Right atrium auricular region (tissue), 2 donors: ENCODE measurements around the gene NCKAP5. TPM values are rescaled to one million over a fixed set of nuclear protein-coding genes. Genes with fewer than 3 reads are reported as not detected.

Experiments used
- DNase-seq: peaks from one replicate; pipeline ENCODE4 v3.0.0-alpha.2; 2019; ENCODE audit warnings: low spot score
- H3K27ac ChIP-seq, 2 donors: fragments of 200-600 bp; sonication (generic); 1 replicate in 1 of 2; 2 replicates in 1 of 2; pipeline ENCODE4 v1.5.1; 2016 to 2019
- H3K27me3 ChIP-seq, 2 donors: fragments of 200-600 bp; sonication (generic); one replicate each; pipeline versions ENCODE4 v1.5.1 to v1.6.0; 2017 to 2019
- H3K36me3 ChIP-seq: fragments of 200-600 bp; sonication (generic); one replicate; pipeline ENCODE4 v1.5.1; 2016
- H3K4me1 ChIP-seq, 2 donors: fragments of 200-600 bp; sonication (generic); one replicate each; pipeline versions ENCODE4 v1.5.1 to v1.6.0; 2017 to 2019
- H3K4me3 ChIP-seq, 2 donors: fragments of 200-600 bp; sonication (generic); 1 replicate in 1 of 2; 2 replicates in 1 of 2; pipeline ENCODE4 v1.5.1; 2017 to 2019; ENCODE audit warnings: mild to moderate bottlenecking in 1 of 2, moderate library complexity in 1 of 2
- H3K9me3 ChIP-seq, 2 donors: fragments of 200-600 bp; sonication (generic); one replicate each; pipeline ENCODE4 v1.5.1; 2019
- total RNA-seq, 2 donors: library from RNA; depleted of rRNA; stranded (reverse); fragments of >200 nt; gene quantifications; one replicate each; pipeline ENCODE4 v1.1.0, GENCODE V29; 2016
- TF ChIP-seq, protein P1 (sequence below), 2 donors: fragments of 200-600 bp; sonication (generic); IDR thresholded peaks; one replicate each; pipeline ENCODE4 v1.5.1; 2019; ENCODE audit warnings: antibody characterized with exemption in 2 of 2

The NCKAP5 gene
- total RNA-seq, 2 donors from 2014 or later: 3.6 to 5.4 TPM

DNA sequence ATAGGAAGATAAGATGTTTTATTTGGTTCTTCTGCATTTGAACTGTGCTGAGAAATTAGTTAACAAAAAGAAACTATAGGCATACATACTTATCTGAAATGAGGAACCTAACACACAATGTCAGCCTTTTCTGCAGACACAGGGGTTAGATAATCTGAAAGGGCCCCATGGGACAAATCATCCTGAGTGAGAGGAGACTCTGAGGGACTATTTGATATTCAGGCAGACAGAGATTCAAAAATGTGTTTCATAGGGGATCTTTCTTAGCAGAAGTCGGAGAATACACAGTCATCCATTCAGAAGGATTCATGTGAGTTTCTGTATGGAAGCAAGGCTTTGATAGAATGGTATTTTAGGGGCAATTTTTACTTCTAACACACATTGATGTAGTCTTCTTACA, 79.1 kb downstream of the NCKAP5 start:
- DNase-seq: no peak
- Histone ChIP-seq H3K9me3 (no peaks in the 10 kb centered on the region), H3K36me3 (no peaks in the 10 kb centered on the region), H3K4me3 (no peak overlapping the region), H3K27me3 (no peaks in the 10 kb centered on the region), H3K27ac (no peak overlapping the region), H3K4me1 (peaks cover 0 to 17% of the 10 kb centered on the region in 2 donors)
- TF ChIP-seq, protein P1, sequence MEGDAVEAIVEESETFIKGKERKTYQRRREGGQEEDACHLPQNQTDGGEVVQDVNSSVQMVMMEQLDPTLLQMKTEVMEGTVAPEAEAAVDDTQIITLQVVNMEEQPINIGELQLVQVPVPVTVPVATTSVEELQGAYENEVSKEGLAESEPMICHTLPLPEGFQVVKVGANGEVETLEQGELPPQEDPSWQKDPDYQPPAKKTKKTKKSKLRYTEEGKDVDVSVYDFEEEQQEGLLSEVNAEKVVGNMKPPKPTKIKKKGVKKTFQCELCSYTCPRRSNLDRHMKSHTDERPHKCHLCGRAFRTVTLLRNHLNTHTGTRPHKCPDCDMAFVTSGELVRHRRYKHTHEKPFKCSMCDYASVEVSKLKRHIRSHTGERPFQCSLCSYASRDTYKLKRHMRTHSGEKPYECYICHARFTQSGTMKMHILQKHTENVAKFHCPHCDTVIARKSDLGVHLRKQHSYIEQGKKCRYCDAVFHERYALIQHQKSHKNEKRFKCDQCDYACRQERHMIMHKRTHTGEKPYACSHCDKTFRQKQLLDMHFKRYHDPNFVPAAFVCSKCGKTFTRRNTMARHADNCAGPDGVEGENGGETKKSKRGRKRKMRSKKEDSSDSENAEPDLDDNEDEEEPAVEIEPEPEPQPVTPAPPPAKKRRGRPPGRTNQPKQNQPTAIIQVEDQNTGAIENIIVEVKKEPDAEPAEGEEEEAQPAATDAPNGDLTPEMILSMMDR (IDR thresholded peaks at IDR 0.05): no peak

DNA sequence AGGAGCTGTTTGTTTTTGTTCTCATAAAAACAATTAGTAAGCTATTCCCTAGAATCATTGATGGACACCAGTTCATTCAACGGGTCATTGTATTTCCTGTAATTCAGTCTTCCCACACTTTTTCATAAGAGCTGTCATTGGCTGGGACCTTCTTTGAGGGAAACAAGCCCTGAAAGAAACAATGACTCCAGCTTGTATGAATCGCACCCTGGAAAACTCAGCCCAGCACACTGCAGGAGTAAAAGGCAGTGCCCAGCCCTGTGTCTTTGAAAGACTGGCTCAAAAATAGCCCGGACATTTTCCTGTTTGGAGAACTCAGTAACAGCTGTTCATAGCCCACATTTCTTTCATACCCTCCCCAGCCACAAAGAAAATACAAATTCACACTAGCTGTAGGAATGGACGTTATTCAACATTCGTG, 81.5 kb downstream of the NCKAP5 start:
- Histone ChIP-seq H3K4me1 (peaks cover 0 to 17% of the 10 kb centered on the region in 2 donors), H3K27ac (no peak overlapping the region), H3K27me3 (no peaks in the 10 kb centered on the region), H3K9me3 (no peaks in the 10 kb centered on the region), H3K4me3 (no peak overlapping the region), H3K36me3 (no peaks in the 10 kb centered on the region)
- TF ChIP-seq, protein P1 (IDR thresholded peaks at IDR 0.05): no peak
- DNase-seq: no peak

DNA sequence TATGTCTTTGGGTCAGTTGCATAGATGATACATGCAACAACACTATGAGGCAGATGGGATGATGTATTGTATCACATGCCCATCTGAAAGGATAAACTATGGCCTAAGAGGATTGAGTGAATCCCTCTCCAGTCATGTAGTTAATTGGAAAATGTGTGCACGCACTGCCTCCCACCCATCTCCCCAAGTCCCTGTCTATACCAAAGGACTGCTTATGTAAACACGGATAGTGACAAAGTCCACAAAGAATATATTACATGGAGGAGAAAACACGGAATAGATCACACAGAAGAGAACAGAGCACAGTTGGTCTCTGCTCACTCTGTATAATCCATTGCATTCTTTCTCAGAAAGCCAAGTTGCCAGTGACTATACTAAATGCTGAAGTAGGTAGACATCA, 82.4 kb downstream of the NCKAP5 start:
- Histone ChIP-seq H3K36me3 (no peaks in the 10 kb centered on the region), H3K4me1 (peaks cover 0 to 17% of the 10 kb centered on the region in 2 donors)

DNA sequence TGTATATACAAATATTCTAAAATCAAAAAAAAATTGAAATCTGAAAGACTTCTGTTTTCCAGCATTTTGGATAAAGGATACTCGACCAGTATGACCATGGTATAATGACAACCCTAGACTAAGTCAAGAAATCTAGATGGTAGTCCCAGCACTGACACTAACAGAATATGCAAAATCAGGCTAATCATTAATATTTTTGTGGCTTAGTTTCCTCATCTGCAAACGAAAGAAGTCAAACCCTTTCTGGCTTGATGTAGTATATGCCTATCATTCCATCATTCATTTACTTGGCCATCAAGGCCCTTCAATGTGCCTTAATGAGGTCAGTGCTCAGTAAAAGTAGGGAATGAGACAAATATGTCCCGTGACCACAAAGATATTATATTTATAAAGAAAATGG, 83.5 kb downstream of the NCKAP5 start:
- TF ChIP-seq, protein P1 (IDR thresholded peaks at IDR 0.05): no peak
- peaks cover 0 to 6% of the 10 kb centered on the region in 2 donors for H3K4me1 ChIP-seq
- DNase-seq: no peak
- no peaks in the 10 kb centered on the region for H3K27me3 ChIP-seq
- H3K27ac ChIP-seq: no peak overlapping the region
- H3K36me3 ChIP-seq: no peaks in the 10 kb centered on the region
- H3K9me3 ChIP-seq: no peaks in the 10 kb centered on the region
- no peak overlapping the region for H3K4me3 ChIP-seq

More for the DNA sequence above, 82.4 kb downstream of the NCKAP5 start:
- DNase-seq: no peak
- Histone ChIP-seq H3K9me3 (no peaks in the 10 kb centered on the region), H3K27me3 (no peaks in the 10 kb centered on the region), H3K27ac (no peak overlapping the region), H3K4me3 (no peak overlapping the region)
- TF ChIP-seq, protein P1 (IDR thresholded peaks at IDR 0.05): no peak

DNA sequence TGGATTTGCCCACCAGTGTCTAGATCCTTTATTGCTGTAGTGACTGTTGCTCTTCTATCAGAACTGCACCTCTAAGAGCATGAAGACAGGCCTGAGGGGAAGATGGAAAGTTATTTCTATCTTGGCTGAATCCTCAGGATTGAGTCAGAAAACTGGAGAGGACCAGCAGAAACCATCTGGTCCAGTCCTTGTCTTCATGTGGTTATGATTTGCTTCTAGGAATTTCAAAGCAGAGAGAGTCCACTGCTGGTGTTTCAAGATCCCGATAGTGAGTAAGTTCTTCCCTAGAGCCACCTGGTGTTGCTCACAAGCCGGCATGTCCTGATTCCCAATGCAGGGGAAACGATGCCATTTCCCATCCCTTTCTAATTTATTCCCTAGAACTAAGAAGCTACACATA, 84.2 kb downstream of the NCKAP5 start:
- TF ChIP-seq, protein P1 (IDR thresholded peaks at IDR 0.05): no peak
- no peaks in the 10 kb centered on the region for H3K36me3 ChIP-seq
- no peak overlapping the region for H3K27ac ChIP-seq
- no peak overlapping the region for H3K4me3 ChIP-seq
- no peak for DNase-seq
- no peaks in the 10 kb centered on the region for H3K4me1 ChIP-seq
- H3K27me3 ChIP-seq: no peaks in the 10 kb centered on the region
- no peaks in the 10 kb centered on the region for H3K9me3 ChIP-seq

DNA sequence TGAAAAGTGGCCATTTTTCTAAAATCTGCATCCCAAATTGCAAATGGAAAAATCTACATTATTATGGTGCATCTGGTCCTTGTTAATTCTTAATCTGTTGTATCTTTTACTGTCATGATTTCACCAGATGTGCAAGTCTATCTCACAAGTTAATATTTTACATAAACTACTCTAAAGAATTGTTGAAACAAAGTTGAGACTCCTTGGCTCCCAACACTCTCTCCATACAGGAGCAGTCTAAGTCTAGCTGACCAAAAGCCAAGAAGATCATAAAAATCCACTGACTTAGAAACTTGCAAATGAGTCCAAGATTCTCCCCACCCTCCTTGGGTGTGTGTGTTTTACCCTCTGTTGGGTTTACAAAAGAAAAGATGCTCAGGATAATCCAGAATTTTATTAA, 85.1 kb downstream of the NCKAP5 start:
- no peaks in the 10 kb centered on the region for H3K9me3 ChIP-seq
- DNase-seq: no peak

More for the DNA sequence above, 85.1 kb downstream of the NCKAP5 start:
- Histone ChIP-seq H3K4me1 (no peaks in the 10 kb centered on the region), H3K4me3 (no peak overlapping the region), H3K27me3 (no peaks in the 10 kb centered on the region), H3K27ac (no peak overlapping the region), H3K36me3 (no peaks in the 10 kb centered on the region)
- TF ChIP-seq, protein P1 (IDR thresholded peaks at IDR 0.05): no peak
